COLO668 (cell line): Measurements from ENCODE around the gene ZSCAN22.

Experiments
- DNase-seq: peaks from one replicate; lab custom pipeline; 2025; ENCODE audit not compliant: unreplicated experiment; lab: John Stamatoyannopoulos, UW

The ZSCAN22 gene

DNA sequence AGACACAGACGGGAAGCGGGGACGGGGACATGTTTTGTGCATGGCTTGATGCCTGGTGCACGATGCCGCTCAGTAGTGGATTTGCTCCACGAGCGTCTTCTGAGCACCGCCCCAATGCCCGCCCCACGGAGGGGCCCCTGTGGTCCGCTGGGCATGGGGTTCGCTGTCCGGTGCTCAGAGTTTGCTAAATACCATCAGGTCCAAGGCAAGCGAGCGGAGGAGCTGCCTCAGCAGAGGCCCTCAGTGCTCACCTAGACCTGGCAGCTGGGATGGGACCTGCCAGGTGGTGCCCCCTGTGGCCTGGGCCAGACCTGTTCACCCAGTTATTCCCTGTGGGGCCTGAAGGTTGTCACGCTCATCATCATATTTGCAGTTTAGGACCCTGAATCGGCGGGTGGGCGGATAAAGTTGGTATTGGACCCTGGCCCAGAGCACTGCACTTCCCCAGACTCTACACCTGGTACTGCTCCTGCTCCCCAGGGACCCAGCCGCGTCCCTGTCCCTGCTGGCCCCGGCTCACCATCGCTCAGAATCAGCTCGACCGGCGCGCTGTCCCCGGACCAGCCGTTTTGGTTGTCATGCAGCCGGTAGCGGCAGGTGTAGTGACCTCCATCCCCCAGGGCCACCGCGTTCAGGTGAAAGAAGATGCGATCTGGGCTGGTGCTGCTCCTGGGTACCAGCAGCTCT, 24.2 kb downstream of the ZSCAN22 start:
- DNase-seq = no peak

DNA sequence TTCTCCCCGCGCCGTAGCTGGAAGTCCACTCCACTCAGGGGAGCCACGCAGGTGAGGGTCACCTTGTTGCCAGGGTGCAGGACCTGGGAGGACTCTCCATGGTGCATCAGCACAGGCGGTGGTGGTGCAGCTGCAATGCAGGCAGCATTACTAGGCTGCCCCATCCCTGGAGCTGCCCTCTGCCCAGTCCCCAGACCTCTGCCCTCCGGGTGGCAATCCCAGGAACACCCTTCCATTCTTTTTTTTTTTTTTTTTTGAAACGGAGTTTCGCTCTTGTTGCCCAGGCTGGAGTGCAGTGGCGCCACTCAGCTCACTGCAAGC, 24.7 kb downstream of the ZSCAN22 start:
- DNase-seq = no peak

DNA sequence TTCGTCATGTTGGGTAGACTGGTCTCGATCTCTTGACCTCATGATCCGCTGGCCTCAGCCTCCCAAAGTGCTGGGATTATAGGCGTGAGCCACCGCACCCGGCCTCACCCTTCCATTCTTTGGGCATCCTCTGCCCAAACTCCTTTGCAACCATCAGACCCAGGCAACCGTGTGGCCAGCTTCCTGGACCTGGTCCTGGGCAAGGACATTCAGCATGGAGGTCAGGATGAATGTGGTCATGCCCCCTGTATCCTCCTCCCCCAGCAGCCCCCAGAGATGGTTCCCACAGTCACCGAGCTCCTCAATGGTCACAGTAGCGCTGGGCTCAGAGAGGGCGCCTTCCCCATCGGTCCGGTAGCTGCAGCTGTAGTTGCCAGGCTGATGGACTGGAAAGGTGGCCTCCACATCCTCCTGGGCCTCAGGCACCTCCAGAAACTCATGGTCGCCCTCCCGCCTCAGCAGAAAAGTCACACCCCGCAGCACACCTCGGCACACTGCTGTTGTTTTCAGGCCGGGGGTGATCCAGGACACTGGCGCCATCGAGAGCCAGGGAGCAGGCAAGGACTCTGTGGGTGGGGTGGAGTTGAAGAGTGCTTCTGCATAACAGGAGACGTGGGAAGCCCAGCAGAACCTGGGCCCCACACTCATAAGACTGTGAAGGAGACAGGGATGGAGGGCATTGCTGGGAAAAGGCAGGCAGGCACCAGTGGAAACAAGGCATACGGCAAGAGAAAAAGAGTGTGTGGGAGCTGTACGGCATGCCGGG, 25.4 kb downstream of the ZSCAN22 start:
- DNase-seq = no peak

DNA sequence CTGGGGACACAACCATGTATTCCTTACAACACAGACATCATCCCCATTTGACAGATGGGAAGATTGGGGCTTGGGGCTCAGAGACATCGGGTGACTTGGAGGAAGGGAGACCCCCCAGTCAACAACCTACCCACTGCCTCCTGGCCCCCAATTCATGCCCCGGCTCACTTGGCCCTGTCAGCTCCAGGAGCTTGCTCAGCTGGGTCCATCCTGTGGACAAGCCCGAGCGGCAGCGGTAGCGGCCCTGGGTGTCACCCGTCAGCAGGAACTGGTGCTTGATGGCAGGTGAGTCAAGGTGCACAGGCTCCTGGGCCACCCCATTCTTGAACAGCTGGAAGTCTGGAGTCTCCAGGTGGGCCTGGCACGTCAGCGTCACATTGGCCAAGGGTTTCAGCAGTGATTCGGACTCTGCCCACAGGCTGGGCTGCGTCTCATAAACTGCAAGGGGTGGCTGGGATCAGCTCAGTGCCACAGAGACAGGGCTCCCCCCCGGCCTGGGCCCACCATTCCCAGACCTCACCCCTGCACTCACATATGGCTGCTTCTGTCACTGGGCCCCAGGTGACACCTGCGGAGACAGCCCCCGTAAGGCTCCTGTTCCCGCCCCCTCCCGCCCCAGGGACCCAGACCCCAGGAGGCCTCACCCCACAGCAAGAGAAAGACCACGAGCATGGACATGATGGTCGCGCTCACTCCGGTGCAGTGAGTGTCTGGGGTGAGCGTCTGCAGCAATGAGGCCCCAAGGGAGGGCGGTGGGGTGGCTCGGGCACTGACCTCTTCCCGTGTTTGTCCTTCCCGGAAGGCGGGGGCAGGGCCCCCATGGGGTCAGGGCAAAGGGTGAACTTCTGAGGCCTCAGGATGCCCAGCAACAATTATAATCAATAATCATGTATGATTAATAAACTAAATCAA, 26.2 kb downstream of the ZSCAN22 start, which contains the start of gene A1BG:
TSS of gene A1BG (minus strand) at position 733 of the 912 bp plus-strand sequence. CDS start at position 678, 55 bp downstream.
- DNase-seq = no peak

DNA sequence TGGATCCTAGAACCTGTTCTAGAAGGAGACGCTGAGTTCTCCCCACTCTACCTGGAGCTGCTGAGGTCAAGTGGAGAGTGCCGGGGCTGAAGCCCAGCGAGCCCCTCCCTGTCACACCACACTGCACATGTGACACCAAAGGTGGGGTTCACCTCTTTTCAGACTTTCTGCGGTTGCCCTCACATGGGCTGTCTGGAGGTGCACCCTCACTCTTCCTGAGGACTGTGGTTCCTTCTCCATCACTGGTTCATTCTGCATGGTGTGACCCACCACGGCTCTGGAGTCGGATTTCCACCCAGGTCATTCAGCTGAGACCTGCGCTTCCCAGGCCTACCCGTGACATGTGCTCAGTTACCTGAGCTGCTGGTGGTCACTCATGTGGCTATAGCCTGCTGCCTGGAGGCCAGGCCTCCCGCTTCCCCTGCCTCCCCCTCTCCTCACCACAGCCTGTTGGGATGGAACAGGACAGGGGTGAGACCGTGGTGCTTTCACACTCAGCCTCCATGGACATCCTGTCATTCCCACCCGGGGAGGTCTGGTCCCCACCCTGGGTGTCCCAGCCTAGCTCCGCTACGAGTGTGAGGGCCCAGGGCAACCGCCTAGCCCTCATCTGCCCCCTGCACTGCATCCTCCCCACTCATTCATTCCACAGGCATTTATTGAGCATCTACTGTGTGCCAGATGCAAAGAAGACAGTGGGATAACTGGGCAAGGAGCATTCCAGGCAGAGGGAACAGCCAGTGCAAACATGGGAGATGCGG, 27.1 kb downstream of the ZSCAN22 start:
- DNase-seq = no peak

DNA sequence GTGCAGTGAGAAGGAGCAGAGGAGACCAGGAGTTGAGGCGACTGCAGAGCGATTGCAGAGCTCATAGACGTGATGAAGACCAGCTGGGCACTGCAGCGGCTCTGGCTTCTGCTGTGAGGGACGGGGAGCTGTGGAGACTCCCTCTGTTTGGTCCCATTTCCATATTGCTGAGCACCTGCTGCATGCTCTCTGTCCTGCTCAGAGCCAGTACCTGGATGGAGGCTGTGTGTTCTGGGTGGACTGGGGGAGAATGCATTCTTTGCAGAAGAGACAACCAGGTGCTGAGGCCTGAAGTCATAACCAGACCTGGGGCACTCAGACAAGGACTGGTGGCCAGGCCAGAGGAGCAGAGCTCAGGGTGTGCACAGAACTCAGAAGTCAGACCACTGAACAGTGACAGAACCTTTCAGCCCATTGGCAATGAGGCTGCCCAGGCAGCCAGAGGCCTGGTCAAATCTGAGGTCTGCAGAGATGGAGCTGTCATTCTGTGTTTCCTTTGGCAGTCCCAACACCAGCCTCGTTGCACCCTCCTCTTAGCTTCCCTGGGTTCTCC, 27.8 kb downstream of the ZSCAN22 start:
- DNase-seq = no peak

DNA sequence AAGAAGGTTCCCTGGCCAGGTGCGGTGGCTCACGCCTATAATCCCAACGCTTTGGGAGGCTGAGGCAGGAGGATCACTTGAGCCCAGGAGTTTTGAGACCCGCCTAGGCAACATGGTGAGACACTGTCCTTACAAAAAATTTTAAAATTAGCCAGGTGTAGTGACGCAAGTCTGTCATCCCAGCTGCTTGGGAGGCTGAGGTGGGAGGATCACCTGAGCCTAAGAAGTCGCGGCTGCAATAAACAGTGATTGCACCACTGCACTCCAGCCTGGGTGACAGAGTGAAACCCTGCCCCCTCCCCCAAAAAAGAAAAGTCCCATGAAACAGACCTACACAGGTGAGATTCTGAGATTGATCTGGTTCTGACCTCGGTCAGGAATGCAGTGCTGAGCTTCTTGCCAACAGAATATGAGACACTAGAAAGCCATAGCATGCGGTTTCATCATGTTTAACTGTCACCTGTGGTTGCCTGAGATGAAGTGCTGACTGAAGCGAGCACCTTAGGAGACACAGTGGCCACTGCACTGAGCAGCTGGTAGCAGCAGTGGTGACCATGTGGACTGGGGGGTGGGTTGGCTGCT, 28.5 kb downstream of the ZSCAN22 start:
- no peak for DNase-seq

DNA sequence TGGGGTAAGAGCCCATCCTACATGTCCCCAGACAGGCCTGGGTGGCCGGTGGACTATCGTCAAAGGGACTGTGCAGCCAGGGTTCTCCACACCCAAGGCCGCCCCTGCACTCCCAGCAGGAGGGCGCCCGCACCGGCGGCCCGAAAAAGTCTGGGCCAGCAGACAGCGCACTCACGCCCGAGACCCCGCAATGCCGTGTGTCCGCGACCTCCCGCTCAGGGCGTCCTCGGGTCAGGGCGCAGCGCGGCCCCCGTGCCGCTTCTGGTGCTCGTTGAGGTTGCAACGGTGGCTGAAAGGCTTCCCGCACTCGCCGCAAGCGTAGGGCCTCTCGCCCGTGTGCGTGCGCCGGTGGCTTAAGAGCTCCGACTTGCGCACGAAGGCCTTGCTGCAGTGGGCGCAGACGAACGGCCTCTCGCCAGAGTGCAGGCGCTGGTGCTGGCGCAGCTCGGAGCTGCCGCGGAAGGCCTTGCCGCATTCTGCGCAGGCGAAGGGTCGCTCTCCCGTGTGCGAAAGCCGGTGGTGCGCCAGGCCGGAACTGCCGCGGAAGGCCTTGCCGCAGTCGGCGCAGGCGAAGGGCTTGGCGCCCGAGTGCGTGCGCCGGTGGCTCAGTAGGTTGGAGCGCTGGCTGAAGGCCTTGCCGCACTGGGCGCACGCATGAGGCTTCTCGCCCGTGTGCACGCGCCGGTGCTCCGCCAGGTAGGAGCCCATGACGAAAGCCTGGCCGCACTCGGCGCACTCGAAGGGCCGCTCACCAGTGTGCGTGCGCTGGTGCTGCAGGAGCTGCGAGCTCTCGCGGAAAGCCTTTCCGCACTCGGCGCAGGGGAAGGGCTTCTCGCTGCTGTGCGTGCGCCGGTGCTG, 29.3 kb downstream of the ZSCAN22 start:
- DNase-seq = no peak

DNA sequence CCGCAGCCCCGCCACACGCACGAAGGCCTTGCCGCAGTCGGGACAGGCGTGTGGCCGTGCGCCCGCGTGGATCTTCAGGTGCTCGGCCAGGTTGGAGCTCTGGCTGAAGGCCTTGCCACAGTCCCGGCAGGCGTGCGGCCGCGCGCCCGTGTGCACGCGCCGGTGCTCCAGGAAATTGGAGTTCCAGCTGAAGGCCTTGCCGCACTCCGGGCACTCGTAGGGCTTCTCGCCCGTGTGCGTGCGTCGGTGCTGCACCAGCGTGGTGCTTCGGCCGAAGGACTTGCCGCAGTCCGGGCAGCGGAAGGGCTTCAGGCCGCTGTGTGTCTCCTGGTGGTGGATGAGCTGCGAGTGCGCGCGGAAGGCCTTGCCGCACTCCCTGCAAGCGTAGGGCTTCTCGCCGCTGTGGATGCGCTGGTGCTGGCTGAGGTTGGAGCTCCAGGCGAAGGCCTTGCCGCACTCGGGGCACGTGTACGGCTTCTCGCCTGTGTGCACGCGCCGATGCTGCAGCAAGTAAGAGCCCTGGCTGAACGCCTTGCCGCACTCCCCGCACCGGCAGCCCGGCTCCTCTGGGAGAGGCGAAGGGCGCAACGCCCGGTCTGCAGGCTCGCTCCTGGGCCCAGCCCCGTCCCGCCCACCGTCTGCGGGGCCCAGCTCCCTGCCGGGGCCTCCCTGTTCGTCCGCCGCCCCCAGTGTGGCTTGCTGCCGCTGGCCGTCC, 30.1 kb downstream of the ZSCAN22 start:
- no peak for DNase-seq

DNA sequence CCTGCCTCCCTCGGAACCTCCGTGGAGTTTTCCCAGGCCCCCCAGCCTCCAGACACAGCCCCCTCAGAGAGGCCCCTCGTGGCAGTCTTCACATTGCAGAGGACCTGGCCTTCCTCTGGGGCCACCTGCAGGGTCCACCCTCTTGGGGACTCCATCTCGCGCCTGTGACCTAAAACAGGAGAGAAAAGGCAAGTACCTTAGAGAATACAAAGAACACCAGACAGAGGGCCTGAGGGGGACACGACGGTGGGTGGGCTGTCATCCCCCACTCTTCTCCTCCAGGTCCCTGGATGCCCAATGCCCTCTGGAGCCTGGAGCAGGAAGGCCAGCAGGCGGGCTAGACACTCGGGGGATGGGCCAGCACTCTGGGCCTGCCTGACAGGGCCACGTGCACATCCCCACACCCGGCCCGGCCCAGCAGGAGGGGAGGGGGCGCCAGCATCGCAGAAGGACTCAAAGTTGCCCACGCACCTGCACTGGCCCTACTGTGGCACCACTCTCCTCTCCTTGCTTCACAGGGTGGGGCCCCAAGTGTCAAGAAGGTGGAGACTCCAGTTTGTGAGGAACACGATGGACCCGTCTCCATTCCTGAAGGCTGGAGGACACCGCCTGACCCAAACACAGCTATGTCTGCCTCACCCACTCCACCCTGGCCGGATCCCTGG, 30.8 kb downstream of the ZSCAN22 start:
- no peak for DNase-seq

DNA sequence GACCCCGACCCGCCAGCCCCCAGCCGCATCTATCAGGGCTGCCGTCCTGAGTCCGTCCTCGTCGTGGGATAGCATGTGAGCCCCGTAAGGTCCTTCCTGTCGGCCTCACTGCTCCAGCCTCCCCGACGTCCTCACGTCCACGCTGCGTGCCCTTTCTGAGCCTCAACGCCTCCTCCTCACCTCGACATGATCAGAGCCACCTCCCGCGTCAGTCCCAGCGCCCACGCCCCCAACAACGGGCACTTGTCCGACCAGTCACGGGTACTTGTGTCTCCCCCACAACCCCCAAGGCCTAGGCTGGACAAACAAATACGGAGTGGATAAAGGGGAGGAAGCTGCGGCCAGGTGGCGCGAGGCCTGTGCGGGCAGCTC, 35.1 kb downstream of the ZSCAN22 start:
- DNase-seq = peak; percentile 70

DNA sequence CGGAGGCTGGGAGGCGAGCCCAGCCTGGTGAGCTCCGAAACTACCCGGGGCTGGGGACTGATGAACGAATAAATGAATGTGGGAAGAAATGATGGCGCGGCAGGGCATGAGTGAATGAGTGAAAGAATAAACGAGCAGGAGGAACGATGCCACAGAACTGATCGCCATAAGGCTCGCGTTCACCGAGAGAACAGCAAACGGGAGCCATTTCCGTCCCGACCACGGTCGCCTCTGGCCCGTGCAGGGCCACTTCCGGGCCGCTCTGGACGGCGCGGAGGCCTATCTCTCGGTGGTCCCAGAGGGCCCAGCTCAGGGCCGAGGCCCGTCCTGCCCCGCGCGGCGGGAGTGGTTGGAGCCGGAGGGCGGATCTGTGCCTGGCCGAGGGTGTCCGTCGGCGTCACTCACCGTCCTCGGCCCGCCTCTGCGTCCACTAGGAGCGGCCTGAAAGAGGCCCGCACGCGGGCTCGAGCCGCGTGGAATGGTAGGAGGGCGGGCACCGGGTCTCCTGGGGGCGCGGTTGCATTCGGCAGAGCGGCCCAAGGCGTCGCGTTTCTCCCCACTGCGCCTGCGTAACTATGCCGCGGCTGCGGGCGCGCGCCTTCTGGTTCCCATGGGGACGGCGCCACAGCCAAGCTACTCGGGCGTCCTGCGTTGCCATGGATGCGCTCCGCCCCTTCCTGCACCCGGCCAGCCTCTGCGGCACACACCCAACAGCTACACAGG, 35.6 kb downstream of the ZSCAN22 start, which contains the start of gene ZNF497:
TSS of gene ZNF497 (minus strand) at position 480 of the 723 bp plus-strand sequence. CDS start 5,116 bp downstream, outside the sequence.
- peak; percentile 97 for DNase-seq

DNA sequence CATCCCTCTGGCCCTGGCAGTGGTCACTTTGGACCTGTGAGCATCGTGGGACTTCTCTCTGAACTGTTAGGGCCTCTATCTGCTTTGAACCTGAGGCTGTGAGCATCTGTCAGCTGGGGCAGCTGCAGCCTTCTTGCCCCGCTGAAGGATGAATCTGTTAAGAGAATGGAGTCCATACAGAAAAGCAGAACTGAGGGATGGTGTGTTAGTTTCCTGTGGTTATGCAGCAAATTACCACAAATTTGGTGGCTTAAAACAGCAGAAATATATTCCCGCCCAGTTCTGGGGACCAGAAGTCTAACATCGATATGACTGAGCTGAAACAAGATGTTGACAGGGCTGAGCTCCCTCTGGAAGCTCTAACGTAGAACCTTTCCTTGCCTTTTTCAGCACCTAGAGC, 37.4 kb downstream of the ZSCAN22 start:
- DNase-seq = no peak

DNA sequence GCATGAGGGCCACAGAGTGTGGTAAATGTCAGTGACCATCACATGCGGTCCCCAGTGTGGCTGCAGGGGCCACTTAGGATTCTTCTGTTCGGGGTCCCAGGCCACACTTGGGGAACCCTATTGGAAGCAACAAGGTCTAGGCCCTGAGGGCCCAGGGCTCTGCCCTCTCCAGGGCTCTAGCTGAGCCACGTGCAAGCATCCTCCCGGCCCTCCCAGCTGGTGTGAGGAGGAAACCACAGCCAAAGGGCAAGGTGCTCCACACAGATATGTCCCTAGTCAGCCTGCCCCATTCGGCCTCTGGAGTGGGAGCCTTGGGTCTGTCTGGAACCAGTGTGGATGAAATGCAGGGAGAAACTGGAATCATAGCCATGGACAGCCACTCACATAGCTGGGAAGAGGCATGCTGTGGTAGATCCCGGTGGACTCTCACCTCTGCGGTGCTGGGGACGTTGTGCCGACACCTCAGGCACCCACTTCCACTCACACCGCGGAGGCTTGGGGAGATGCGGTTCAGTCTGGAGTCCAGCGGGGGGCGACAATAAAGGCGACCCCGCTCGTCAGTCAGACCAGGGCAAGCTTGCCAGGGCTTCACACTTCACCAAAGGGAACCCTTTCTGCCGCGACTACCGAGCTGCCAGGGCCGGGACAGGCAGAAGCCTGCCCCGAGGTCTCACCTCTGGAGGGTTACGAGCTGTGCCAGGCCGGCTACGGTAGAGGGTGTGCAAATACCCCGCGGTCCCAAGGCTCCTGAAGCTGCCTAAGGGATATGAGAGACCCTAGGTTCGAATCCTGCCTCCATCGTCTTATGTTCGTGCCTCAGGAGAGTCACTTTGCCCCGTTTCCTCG, 40.0 kb downstream of the ZSCAN22 start:
- no peak for DNase-seq

DNA sequence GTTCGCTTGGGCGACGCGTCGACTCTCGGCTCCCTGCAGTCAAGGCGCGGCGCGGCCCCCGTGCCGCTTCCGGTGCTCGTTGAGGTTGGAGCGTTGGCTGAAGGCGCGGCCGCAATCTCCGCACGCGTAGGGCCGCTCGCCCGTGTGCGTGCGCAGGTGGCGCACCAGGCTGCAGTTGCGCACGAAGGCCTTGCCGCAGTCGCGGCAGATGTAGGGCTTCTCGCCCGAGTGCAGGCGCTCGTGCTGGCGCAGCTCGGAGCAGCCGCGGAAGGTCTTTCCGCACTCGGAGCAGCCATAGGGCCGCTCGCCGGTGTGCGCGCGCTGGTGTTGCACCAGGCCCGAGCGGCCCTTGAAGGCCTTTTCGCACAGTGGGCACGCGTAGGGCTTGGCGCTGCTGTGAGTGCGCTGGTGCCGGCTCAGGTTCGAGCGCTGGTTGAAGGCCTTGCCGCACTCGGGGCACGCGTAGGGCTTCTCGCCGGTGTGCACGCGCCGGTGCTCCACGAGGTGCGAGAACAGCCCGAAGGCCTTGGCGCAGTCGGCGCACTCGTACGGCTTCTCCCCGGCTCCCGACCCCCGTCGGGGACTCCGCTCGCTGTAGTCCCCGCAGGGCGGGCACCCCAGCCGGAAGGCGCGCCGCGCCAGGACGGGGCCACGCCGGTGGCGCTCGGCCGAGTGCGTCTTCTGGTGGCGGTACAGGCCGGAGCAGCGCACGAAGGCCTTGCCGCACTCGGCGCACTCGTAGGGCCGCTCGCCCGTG, 41.1 kb downstream of the ZSCAN22 start:
- no peak for DNase-seq
